Measurements from ENCODE around the gene TSHZ1. TPM values are rescaled to one million over a fixed set of nuclear protein-coding genes. Genes with fewer than 3 reads are reported as not detected.

TSHZ1 gene
- total and polyA plus RNA-seq, 12 donors: 6.8 to 25.0 (median 16.0) TPM

DNA sequence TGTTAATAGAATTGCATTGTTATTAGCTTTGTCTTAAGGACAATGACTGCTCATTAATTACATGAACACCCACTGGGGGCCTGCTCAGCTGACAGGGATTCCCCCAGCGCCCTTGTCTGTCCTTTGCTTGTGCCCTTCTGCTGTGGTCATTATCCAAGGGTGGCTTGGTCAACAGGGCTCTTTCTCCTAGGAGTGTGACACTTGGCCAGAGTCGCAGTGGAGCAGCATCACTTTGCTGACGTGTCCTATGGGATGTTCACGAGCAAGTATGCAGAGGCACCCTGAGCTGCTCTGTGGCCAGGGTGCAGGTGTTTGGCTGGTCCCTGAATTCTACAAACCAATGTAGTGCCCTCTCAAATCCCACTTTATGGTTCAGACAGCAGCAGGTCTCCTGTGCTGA is 47.6 kb upstream of the TSHZ1 start:
- 93 to 98% (median 95%) methylated on average over 1 to 4 of the region's 4 CpGs for whole genome bisulfite sequencing, 4 donors
- no peak overlapping the region for H3K4me3 ChIP-seq
- no peaks in the 10 kb centered on the region for H3K36me3 ChIP-seq (replicated peaks in 1 of 2)
- H3K27me3 ChIP-seq: no peaks in the 10 kb centered on the region
- no peaks in the 10 kb centered on the region for H3K9me3 ChIP-seq (replicated peaks in 1 of 3)
- intact Hi-C loops (cut with DNase I): no loop called here
- H3K4me1 ChIP-seq (replicated peaks in 1 of 2): peaks cover 0 to 5% of the 10 kb centered on the region in 2 donors
- TF ChIP-seq, protein P1, sequence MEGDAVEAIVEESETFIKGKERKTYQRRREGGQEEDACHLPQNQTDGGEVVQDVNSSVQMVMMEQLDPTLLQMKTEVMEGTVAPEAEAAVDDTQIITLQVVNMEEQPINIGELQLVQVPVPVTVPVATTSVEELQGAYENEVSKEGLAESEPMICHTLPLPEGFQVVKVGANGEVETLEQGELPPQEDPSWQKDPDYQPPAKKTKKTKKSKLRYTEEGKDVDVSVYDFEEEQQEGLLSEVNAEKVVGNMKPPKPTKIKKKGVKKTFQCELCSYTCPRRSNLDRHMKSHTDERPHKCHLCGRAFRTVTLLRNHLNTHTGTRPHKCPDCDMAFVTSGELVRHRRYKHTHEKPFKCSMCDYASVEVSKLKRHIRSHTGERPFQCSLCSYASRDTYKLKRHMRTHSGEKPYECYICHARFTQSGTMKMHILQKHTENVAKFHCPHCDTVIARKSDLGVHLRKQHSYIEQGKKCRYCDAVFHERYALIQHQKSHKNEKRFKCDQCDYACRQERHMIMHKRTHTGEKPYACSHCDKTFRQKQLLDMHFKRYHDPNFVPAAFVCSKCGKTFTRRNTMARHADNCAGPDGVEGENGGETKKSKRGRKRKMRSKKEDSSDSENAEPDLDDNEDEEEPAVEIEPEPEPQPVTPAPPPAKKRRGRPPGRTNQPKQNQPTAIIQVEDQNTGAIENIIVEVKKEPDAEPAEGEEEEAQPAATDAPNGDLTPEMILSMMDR (IDR thresholded peaks at IDR 0.05): no peak
- no peak for TF ChIP-seq POLR2A (IDR thresholded peaks at IDR 0.05)
- no peak overlapping the region for H3K27ac ChIP-seq
- DNase-seq: peak in 1 of 7 donors; percentile 35

DNA sequence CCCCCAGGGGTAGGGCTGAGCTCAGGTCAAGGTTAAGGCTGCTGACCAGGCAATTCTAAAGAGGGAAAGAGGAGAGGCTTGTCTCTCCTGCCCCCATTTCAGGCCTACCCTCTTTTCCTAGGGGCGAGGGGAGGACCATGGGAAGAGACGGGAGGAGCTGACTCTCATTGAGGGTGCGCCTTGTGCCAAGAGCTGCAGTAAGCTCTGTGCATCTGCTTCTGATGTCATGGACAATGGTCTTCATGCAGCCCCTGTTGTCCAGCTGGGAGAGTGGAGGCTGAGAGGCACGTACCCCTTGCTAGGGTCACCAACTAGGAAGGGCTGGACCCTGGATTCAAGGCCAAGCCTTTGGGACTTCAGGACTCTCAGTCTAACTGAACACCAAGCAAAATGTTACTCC is 46.9 kb upstream of the TSHZ1 start:
- 81 to 98% (median 87%) methylated on average over 3 to 4 of the region's 4 CpGs for WGBS, 4 donors
- intact Hi-C loops (cut with DNase I): no loop called here
- no peak for TF ChIP-seq POLR2A (IDR thresholded peaks at IDR 0.05)
- TF ChIP-seq, protein P1 (IDR thresholded peaks at IDR 0.05): no peak

DNA sequence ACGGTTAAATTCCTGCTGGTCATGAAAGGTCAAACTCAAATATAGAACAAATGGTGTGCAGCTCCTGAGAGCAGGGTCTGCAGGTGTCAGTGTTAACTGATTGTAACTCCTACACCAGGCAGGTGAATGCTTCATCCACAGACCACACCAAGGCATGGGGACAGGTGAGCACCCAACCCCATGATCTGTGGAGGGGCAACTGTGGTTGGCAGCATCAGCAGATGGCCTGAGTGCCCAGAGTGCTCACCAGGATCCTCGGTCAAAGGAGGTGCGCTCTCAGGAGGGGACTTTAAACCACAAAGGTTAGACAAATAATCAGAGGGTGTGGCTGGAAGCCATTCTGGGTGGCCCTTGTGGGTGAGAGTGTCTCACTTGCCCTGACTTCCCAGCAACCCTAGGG is 46.1 kb upstream of the TSHZ1 start:
- DNase-seq: no peak
- Histone ChIP-seq H3K9me3 (replicated peaks in 1 of 3) (no peaks in the 10 kb centered on the region), H3K27me3 (no peaks in the 10 kb centered on the region), H3K36me3 (replicated peaks in 1 of 2) (no peaks in the 10 kb centered on the region), H3K27ac (no peak overlapping the region), H3K4me3 (no peak overlapping the region), H3K4me1 (replicated peaks in 1 of 2) (peaks cover 0 to 5% of the 10 kb centered on the region in 2 donors)
- 90 to 100% (median 96%) methylated on average over 1 to 3 of the region's 3 CpGs for WGBS, 4 donors
- intact Hi-C loops (cut with DNase I): no loop called here
- TF ChIP-seq, protein P1 (IDR thresholded peaks at IDR 0.05): no peak
- no peak for TF ChIP-seq POLR2A (IDR thresholded peaks at IDR 0.05)

More for the DNA sequence above, 46.9 kb upstream of the TSHZ1 start:
- H3K4me1 ChIP-seq (replicated peaks in 1 of 2): peaks cover 0 to 5% of the 10 kb centered on the region in 2 donors
- no peak overlapping the region for H3K4me3 ChIP-seq
- no peak overlapping the region for H3K27ac ChIP-seq
- H3K27me3 ChIP-seq: no peaks in the 10 kb centered on the region
- DNase-seq: peak in 1 of 7 donors; percentile 36
- H3K36me3 ChIP-seq (replicated peaks in 1 of 2): no peaks in the 10 kb centered on the region
- no peaks in the 10 kb centered on the region for H3K9me3 ChIP-seq (replicated peaks in 1 of 3)

DNA sequence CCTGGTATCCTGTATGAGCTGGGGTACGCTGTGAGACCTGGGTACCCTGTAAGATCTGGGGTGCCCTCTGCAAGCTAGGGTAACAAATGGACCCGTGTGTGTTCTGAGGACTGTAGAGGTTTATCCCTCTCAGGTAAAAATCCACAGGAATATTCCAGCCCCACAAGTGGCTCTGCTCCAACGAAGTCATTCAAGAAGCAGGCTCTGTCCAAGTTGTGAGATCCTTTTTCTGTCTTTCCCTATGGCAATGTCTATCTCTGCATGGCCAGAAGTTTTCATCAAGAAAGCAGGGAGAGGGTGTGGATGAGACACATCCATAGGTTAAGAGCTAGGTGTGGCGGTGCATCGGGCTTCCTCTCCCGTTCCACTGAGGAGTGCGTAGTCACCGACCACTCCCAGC is 44.7 kb upstream of the TSHZ1 start:
- no peaks in the 10 kb centered on the region for H3K36me3 ChIP-seq (replicated peaks in 1 of 2)
- H3K27me3 ChIP-seq: no peaks in the 10 kb centered on the region
- TF ChIP-seq POLR2A (IDR thresholded peaks at IDR 0.05): no peak
- TF ChIP-seq, protein P1 (IDR thresholded peaks at IDR 0.05): no peak
- H3K27ac ChIP-seq: no peak overlapping the region
- H3K4me1 ChIP-seq (replicated peaks in 1 of 2): no peaks in the 10 kb centered on the region
- intact Hi-C loops (cut with DNase I): no loop called here
- no peaks in the 10 kb centered on the region for H3K9me3 ChIP-seq (replicated peaks in 1 of 3)
- WGBS, 4 donors: 86 to 95% (median 91%) methylated on average over 6 to 8 of the region's 8 CpGs
- no peak for DNase-seq
- no peak overlapping the region for H3K4me3 ChIP-seq
